HG03378 (cell line): ENCODE results near the gene ACP5.
"Not testable (repeated sequence)": the region's sequence is repeated elsewhere in the genome, so short reads cannot be mapped to it uniquely, and the experiment has no call there.

Experiments used
- ATAC-seq: cut with Tn5 transposase; IDR thresholded peaks from one replicate; pipeline ENCODE4 v1.9.1; 2021; ENCODE audit warnings: mild to moderate bottlenecking, moderate library complexity; ENCODE audit not compliant: unreplicated experiment

ACP5 gene

DNA sequence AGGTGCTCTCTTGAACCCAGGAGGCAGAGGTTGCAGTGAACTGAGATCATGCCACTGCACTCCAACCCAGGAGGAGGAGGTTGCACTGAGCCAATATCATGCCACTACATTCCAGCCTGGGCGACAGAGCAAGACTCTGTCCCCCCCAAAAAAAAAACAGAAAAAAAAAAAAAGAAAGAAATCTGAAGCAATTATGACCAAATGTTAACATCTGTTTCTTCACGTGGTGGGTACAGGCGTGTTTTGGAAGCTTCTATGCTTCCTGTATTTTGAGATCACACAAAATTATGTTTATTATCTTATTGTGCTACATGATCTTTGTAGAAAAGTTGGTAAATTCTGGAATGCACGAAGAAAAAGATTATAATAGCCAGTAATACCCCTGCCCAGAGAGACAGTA lies 2.7 kb upstream of the ACP5 start:
- no peak for ATAC-seq

- ATAC-seq = no peak
These were observed 1.1 kb upstream of the ACP5 start for GRCh38 chr19:11578258-11579142.

- ATAC-seq = no peak
These were observed 1.2 kb downstream of the ACP5 start for GRCh38 chr19:11576227-11576626.

GRCh38 chr19:11574689-11575088 lies 2.8 kb downstream of the ACP5 start:
- no peak for ATAC-seq

GRCh38 chr19:11573763-11574162 lies 3.7 kb downstream of the ACP5 start:
- ATAC-seq = not testable (repeated sequence)

DNA sequence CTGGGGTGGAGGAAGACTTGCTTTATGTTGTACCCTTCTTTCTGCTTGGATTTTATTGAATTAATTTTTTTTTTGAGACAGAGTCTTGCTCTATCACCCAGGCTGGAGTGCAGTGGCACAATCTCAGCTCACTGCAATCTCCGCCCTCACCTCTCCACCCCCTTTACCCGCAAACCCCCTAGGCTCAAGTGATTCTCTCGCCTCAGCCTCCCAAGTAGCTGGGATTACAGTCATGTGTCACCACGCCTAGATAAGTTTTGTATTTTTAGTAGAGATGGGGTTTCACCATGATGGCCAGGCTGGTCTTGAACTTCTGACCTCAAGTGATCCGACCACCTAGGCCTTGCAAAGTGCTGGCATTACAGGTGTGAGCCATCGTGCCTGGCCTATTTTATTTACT lies 4.1 kb downstream of the ACP5 start:
- not testable (repeated sequence) for ATAC-seq

- ATAC-seq = no peak
These were observed 7.4 kb downstream of the ACP5 start for GRCh38 chr19:11570039-11570462.

DNA sequence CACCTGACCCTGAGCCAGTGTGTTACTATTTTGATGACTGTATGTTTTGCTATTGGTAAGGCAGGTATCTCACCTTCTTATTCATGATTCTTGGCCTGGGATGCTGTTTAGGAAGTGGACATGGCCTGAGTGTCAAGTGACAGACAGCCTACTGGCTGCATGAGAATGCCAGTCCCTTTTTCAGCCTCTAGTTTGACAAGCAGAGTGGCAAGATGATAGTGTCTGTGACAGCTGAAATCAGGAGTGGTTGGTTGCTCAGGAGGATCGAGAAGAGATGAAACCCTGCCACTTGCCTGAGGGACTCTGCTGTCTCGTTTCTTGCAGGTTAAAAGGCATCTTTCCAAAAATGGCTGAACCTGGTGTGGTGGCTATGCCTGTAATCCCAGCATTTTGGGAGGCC lies 11.3 kb downstream of the ACP5 start:
- no peak for ATAC-seq

DNA sequence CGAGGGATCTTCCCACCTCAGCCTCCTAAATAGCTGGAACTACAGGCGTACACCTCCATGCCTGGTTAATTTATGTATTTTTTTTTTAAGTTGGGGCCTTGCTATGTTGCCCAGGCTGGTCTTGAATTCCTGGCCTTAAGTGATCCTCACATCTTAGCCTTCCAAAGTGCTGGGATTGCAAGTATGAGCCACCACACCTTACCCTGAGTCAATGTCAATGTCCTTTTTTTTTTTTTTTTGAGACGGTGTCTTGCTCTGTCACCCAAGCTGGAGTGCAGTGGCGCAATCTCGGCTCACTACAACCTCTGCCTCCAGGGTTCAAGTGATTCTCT lies 11.8 kb downstream of the ACP5 start:
- not testable (repeated sequence) for ATAC-seq

- ATAC-seq = not testable (repeated sequence)
These were observed 13.2 kb downstream of the ACP5 start for GRCh38 chr19:11564082-11564807.

DNA sequence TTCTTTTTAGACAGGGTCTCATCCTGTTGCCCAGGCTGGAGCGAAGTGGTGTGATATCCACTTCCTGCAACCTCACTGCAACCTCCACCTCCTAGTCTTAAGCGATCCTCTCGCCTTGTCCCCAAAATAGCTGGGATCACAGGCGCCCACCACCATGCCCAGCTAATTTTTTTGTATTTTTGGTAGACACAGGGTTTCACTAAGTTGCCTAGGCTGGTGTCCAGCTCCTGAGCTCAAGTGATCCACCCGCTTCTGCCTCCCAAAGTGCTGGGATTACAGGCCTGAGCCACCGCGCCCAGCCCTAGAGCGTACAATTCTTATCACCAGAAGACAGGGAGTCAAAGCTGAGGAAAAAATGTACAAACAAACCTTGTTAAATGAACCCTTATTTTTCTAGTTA lies 13.9 kb downstream of the ACP5 start:
- no peak for ATAC-seq

- peak; percentile 54 for ATAC-seq
These were observed 16.9 kb downstream of the ACP5 start for GRCh38 chr19:11560404-11561051.

DNA sequence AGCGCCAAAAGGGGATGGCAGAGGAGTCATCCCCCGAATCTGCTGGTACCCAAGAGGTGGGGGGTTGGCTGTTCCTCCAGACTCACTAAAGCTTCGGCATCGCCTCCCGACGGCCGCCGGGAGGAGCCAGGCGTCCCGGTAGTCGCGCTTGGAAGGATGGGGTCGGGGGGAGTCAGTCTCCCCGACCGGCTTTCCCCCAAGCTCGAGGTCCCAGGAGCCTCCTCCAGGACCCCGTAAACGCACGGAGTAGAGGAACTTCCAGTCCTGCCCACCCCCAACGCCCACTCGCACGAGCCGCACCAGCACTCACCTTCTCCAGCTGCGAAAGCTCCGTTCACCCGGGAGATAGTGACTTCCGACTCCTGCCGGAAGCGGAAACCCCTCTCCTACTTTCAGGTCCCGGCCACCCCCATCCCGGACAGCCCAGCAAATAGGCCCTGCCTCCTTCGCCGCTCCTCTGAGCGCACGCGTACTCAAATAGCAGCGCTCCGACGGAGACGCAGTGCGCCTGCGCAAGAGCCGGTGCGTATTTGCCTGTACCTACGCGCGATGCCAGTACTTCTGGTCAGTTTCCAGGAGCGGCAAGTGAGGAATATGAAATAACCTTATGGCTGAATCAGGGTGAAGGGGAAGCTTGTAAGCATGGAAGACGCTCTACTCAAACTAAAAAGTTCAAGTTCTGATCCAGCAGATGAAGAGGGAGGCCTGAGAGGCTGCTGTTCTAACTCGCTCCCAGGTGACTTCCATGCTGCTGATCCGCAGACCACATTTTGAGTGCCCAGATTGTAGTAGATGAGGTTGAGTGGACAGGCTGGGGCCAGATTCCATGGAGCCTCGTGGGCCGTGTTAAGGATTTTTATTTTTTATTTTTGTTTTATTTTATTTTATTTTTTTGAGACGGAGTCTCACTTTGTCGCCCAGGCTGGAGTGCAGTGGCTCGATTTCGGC lies 18.3 kb downstream of the ACP5 start, which contains the start of gene ELOF1:
Gene ELOF1 (minus strand): TSS at position 350 of the 948 bp plus-strand sequence. CDS start 4,883 bp downstream, outside the sequence.
- ATAC-seq = peak; percentile 51

DNA sequence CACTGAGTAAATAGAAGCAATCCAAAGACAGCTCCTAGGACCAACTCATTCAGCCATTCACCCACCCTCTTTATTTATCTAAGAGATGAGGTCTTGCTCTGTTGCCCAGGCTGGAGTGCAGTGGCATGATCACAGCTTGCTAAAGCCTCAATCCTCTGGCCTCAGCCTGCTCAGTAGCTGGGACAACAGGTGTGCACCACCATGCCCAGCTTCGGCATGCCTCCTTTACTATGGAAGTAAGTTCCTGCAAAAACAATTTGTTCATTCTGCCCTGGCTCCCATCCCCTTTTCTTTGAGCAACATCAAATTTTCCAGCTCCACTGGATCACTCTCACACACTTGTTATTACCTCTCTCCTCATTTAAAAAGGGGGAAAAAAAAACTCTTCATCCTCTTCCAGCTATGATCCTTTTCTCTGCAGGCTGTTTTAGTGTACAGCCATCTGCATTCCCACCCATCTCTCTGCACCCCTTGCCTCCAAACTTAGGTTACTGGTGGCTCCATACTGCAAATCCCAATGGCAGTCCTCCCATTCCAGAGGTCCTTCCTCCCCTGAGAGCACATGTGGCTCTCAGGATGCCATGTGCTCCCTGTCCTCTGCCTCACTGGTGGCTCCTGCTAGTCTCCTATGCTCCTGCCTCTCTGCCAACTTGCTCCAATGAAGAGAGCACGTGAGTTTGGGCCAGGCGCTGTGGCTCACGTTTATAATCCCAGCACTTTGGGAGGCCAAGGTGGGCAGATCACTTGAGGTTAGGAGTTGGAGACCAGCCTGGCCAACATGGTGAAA lies 20.6 kb downstream of the ACP5 start:
- ATAC-seq = no peak

GRCh38 chr19:11555246-11555645 lies 22.2 kb downstream of the ACP5 start:
- ATAC-seq = no peak

DNA sequence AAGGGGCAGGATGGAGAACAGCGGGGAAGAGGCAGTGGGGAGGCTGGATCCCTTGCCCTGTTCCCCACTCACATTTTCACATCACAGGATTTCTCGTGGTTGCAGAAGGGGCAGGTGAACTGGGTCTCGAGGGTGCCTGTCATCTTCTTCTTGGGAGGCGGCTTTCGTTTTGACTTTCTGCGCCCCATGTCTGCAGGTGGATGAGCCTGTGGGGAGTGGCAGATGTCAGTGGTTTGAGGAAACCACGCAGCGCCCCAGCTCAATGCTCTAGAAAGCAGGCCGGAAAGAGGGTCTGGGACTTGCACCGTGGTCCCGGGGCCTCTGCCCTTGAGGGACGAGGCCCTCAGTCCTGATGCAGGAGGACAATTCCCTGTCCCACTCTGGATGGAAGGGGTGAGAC lies 23.3 kb downstream of the ACP5 start:
- no peak for ATAC-seq

GRCh38 chr19:11552666-11553372 lies 24.6 kb downstream of the ACP5 start:
- ATAC-seq = no peak

DNA sequence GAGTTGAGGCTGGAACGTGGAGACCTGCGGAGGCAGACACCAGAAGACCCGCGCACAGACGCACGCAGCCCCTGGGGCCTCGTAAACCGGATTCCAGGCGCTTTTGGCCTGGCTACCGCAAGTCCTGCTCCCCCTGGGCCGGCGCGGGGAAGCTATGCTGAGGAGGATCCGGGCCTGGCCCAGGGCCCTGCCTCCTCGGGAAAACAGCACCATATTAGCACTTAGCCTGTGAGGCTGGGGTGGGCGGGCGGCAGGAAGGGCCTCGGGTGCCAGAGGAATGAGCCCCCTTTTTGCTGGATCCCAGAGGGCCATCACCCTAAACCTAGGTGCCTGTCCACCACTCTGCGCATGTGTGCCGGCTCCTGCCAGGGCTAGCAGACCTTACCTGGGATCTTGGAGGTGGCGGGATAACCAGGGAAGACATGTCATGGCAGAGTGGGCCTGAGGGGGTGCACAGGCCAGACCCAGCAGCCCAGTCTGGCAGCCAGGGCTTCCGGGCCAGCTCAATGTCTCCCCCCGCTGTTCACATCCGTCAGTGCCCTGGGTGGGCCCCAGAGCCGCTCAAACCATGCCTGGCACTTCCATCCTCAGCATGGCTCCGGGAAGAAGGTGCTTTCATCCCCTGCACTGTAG lies 25.7 kb downstream of the ACP5 start:
- ATAC-seq = no peak

GRCh38 chr19:11550265-11550664 lies 27.2 kb downstream of the ACP5 start:
- no peak for ATAC-seq
